ENCODE measurements around the gene SEC23A.
"Not testable (repeated sequence)": the region's sequence is repeated elsewhere in the genome, so short reads cannot be mapped to it uniquely, and the experiment has no call there.

The SEC23A gene
- total RNA-seq: 89.3 to 179 (median 120) reads per million in 17 experiments

GRCh38 chr14:39102969-39103957, at the start of gene SEC23A:
SEC23A (minus strand) TSS chr14:39103235; CDS start chr14:39096118, 7,117 bp downstream.
- peak; percentile 85 to 93 (median 91) for DNase-seq

- DNase-seq: no peak
Observed at GRCh38 chr14:39145266-39145966, 42.4 kb upstream of the SEC23A start.

GRCh38 chr14:39143226-39143625, 40.2 kb upstream of the SEC23A start:
- not testable (repeated sequence) for DNase-seq

- DNase-seq: not testable (repeated sequence)
Observed at GRCh38 chr14:39141623-39142022, 38.6 kb upstream of the SEC23A start.

- no peak for DNase-seq
Observed at GRCh38 chr14:39140170-39140569, 37.1 kb upstream of the SEC23A start.

- DNase-seq: no peak
Observed at GRCh38 chr14:39138440-39138839, 35.4 kb upstream of the SEC23A start.

- not testable (repeated sequence) for DNase-seq
Observed at GRCh38 chr14:39137835-39138234, 34.8 kb upstream of the SEC23A start.

GRCh38 chr14:39122330-39123138, 19.5 kb upstream of the SEC23A start:
- DNase-seq: no peak

GRCh38 chr14:39114073-39114838, 11.2 kb upstream of the SEC23A start, which contains the start of gene GEMIN2:
GEMIN2 (plus strand) TSS chr14:39114323; CDS start chr14:39114339, 16 bp downstream.
- peak; percentile 97 to 99 (median 98) for DNase-seq

GRCh38 chr14:39113685-39114072, 10.6 kb upstream of the SEC23A start:
- DNase-seq: no peak

GRCh38 chr14:39109893-39110715, 7.1 kb upstream of the SEC23A start:
- no peak for DNase-seq

- DNase-seq: no peak
Observed at GRCh38 chr14:39108791-39109190, 5.8 kb upstream of the SEC23A start.

- peak in 2 of 4 experiments; percentile 31 to 45 for DNase-seq
Observed at GRCh38 chr14:39107591-39107996, 4.6 kb upstream of the SEC23A start.

- DNase-seq: not testable (repeated sequence)
Observed at GRCh38 chr14:39104078-39104801, 1.2 kb upstream of the SEC23A start.

- DNase-seq: peak in 3 of 4 experiments; percentile 9 to 30 (median 30)
Observed at GRCh38 chr14:39102265-39102968, 618 bp downstream of the SEC23A start.

GRCh38 chr14:39099748-39100147, 3.3 kb downstream of the SEC23A start:
- DNase-seq: no peak

- not testable (repeated sequence) for DNase-seq
Observed at GRCh38 chr14:39099215-39099614, 3.8 kb downstream of the SEC23A start.

- peak in 1 of 4 experiments; percentile 5 for DNase-seq
Observed at GRCh38 chr14:39097159-39097558, 5.9 kb downstream of the SEC23A start.

- no peak for DNase-seq
Observed at GRCh38 chr14:39094515-39094914, 8.5 kb downstream of the SEC23A start.

Measured in suppressor macrophage (primary cell).